B cell (primary cell): ENCODE results near the gene GANAB. TPM values are rescaled to one million over a fixed set of nuclear protein-coding genes. Genes with fewer than 3 reads are reported as not detected.

Experiments used
- ATAC-seq: fragments of 200-7000 bp; cut with Tn5 transposase; one replicate; pipeline ENCODE4 v1.10.0; 2021; ENCODE audit warnings: low read depth, mild to moderate bottlenecking, moderate number of reproducible peaks, moderate library complexity
- CTCF ChIA-PET: fragments of 350-600 bp; sonication (Branson Sonifier 250); formaldehyde crosslinking; loops from one replicate; lab custom pipeline; 2021; ENCODE audit warnings: antibody characterized with exemption, inconsistent platforms; lab: Charles Lee
- POLR2A ChIA-PET: fragments of 350-600 bp; sonication (Branson Sonifier 250); formaldehyde crosslinking; loops from one replicate; lab custom pipeline; 2021; ENCODE audit warnings: antibody characterized with exemption; lab: Charles Lee
- DNase-seq: peaks from one replicate; pipeline ENCODE4 v3.0.0; 2013
- H2AFZ ChIP-seq: 2 replicates; pipeline ENCODE4 v1.6.1; 2012; ENCODE audit warnings: mild to moderate bottlenecking, low read depth, low read length; ENCODE audit not compliant: insufficient read depth, poor library complexity, severe bottlenecking
- H3K27ac ChIP-seq, 2 donors: 1 replicate in 1 of 2; 2 replicates in 1 of 2; pipeline ENCODE4 v1.5.1; 2012 to 2013; ENCODE audit warnings: low read length in 2 of 2, mild to moderate bottlenecking in 2 of 2, moderate library complexity in 1 of 2
- H3K27me3 ChIP-seq, 4 experiments: fragments of 200-600 bp in 1 of 4; sonication (generic) in 1 of 4; replicated peaks in 1 of 4; 1 replicate in 2 of 4; 2 replicates in 2 of 4; pipeline versions ENCODE4 v1.6.1 to v1.7.0; 2013 to 2016; ENCODE audit warnings: low read length in 3 of 4, mild to moderate bottlenecking in 2 of 4, mixed read lengths in 1 of 4, moderate library complexity in 1 of 4; ENCODE audit not compliant: insufficient read depth in 4 of 4, control insufficient read depth in 3 of 4; ENCODE audit errors: control extremely low read depth in 1 of 4
- H3K36me3 ChIP-seq, 2 experiments: replicated peaks in 1 of 2; 1 replicate in 1 of 2; 2 replicates in 1 of 2; pipeline versions ENCODE4 v1.6.1 to v1.7.1; 2013; ENCODE audit warnings: low read length in 1 of 2; ENCODE audit not compliant: insufficient read depth in 2 of 2, control insufficient read depth in 1 of 2; ENCODE audit errors: control extremely low read depth in 1 of 2, extremely low read depth in 1 of 2
- H3K4me1 ChIP-seq, 2 donors: fragments of 200-600 bp in 1 of 2; sonication (generic) in 1 of 2; 1 replicate in 1 of 2; 2 replicates in 1 of 2; pipeline versions ENCODE4 v1.5.1 to v1.6.1; 2013 to 2017; ENCODE audit warnings: low read length in 2 of 2; ENCODE audit not compliant: control insufficient read depth in 2 of 2, insufficient read depth in 2 of 2
- H3K4me2 ChIP-seq: replicated peaks from 2 replicates; pipeline ENCODE3; 2012; ENCODE audit warnings: mild to moderate bottlenecking, low read depth, low read length; ENCODE audit not compliant: poor library complexity, severe bottlenecking
- H3K4me3 ChIP-seq, 5 experiments: fragments of 200-600 bp in 1 of 5; sonication (generic) in 1 of 5; 1 replicate in 3 of 5; 2 replicates in 2 of 5; pipeline versions ENCODE4 v1.5.1 to v1.7.0; 2011 to 2016; ENCODE audit warnings: low read length in 4 of 5, mild to moderate bottlenecking in 4 of 5, low read depth in 2 of 5, control low read depth in 1 of 5, moderate library complexity in 1 of 5; ENCODE audit not compliant: insufficient read depth in 1 of 5; ENCODE audit errors: control extremely low read depth in 1 of 5, extremely low read depth in 1 of 5
- H3K79me2 ChIP-seq: fragments of 200-600 bp; sonication (generic); one replicate; pipeline ENCODE4 v1.6.0; 2016; ENCODE audit warnings: low read length; ENCODE audit not compliant: control insufficient read depth, insufficient read depth
- H3K9ac ChIP-seq: fragments of 200-600 bp; sonication (generic); 2 replicates; pipeline ENCODE4 v1.6.1; 2017; ENCODE audit warnings: mild to moderate bottlenecking, low read length, moderate library complexity
- H3K9me3 ChIP-seq, 3 donors: one replicate each; pipeline versions ENCODE4 v1.6.1 to v1.7.1; 2013; ENCODE audit warnings: low read length in 2 of 3; ENCODE audit not compliant: control insufficient read depth in 2 of 3, insufficient read depth in 1 of 3; ENCODE audit errors: control extremely low read depth in 1 of 3
- H4K20me1 ChIP-seq: 2 replicates; pipeline ENCODE4 v1.6.0; 2012; ENCODE audit warnings: mild to moderate bottlenecking, low read length; ENCODE audit not compliant: insufficient read depth, control insufficient read depth, poor library complexity, severe bottlenecking
- H3K27ac Mint-ChIP-seq: one replicate; pipeline ENCODE4 v1.8.0; 2021; ENCODE audit warnings: mixed read lengths
- H3K27me3 Mint-ChIP-seq: one replicate; pipeline ENCODE4 v1.8.0; 2021; ENCODE audit warnings: mixed read lengths
- H3K4me1 Mint-ChIP-seq: one replicate; pipeline ENCODE4 v1.8.0; 2021; ENCODE audit warnings: mixed read lengths
- H3K4me3 Mint-ChIP-seq: one replicate; pipeline ENCODE4 v1.8.0; 2021; ENCODE audit warnings: mixed read lengths
- H3K9me3 Mint-ChIP-seq: one replicate; pipeline ENCODE4 v1.8.0; 2022; ENCODE audit warnings: mixed read lengths; ENCODE audit not compliant: insufficient read depth
- CTCF ChIP-seq: fragments of 200-600 bp; IDR thresholded peaks from one replicate; pipeline ENCODE4 v1.8.0; 2022; ENCODE audit warnings: antibody characterized with exemption, mild to moderate bottlenecking
- EZH2 ChIP-seq: IDR thresholded peaks from 2 replicates; pipeline ENCODE4 v1.6.1; 2012; ENCODE audit warnings: borderline replicate concordance, low read depth, mild to moderate bottlenecking, moderate library complexity, low read length; ENCODE audit not compliant: insufficient read depth, poor library complexity, severe bottlenecking
- WGBS: methylation state at CpG from one replicate; pipeline ENCODE4 v1.1.5; 2013; ENCODE audit warnings: missing lambda C conversion rate; ENCODE audit not compliant: insufficient coverage; 5-methylcytosine and 5-hydroxymethylcytosine counted together
- intact Hi-C: fragments of 100-400 bp; cut with micrococcal nuclease; formaldehyde crosslinking; loops from one replicate; pipeline ENCODE4 v1.10.0; 2022
- polyA plus RNA-seq: library from polyadenylated mRNA; depleted of rRNA; stranded (reverse); fragments of >200 nt; gene quantifications from 2 replicates; pipeline ENCODE4 v1.2.3, GENCODE V29; 2012
- total RNA-seq, 2 donors: library from RNA; stranded (reverse); fragments of 120-200 nt in 1 of 2; gene quantifications; 1 replicate in 1 of 2; 2 replicates in 1 of 2; pipeline versions ENCODE4 v1.2.3 to v1.2.4, GENCODE V29; 2013 to 2022

Gene GANAB
- total and polyA plus RNA-seq, 2 donors (not counting 1 experiment from before 2014, with no cell fraction given) = 98.7 to 204 TPM

- CTCF ChIA-PET = interaction anchor here (0.5 to 1.1 kb wide), 4 partner anchors 65 to 229 kb away, joined by 3 to 4 read pairs (median 3); partner anchors contain the start of gene TUT1
- H3K79me2 ChIP-seq = peaks cover 15% of the 10 kb centered on the region
- intact Hi-C loops = no loop called here
- WGBS = 80% methylated on average over 1 of the region's 5 CpGs
- H3K9me3 ChIP-seq = no peaks in the 10 kb centered on the region
- H3K27me3 Mint-ChIP-seq = no peaks in the 10 kb centered on the region
- POLR2A ChIA-PET = interaction anchor here (0.5 to 1.4 kb wide), 4 partner anchors 9 to 134 kb away, joined by 3 to 6 read pairs (median 4); partner anchors contain the start of genes C11orf98 and CSKMT
- no peak overlapping the region for H3K4me2 ChIP-seq
- no peak overlapping the region for H2AFZ ChIP-seq
- no peak overlapping the region for H3K9ac ChIP-seq
- H3K4me3 ChIP-seq = no peak overlapping the region
- DNase-seq = no peak
- ATAC-seq = no peak
- H3K27me3 ChIP-seq = no peaks in the 10 kb centered on the region
- peaks cover 0 to 2% of the 10 kb centered on the region in 2 experiments for H3K36me3 ChIP-seq
- H3K9me3 Mint-ChIP-seq = no peaks in the 10 kb centered on the region
- H3K4me3 Mint-ChIP-seq = no peak overlapping the region
- peaks cover 11 to 14% of the 10 kb centered on the region in 2 donors for H3K4me1 ChIP-seq
- H4K20me1 ChIP-seq = no peaks in the 10 kb centered on the region
- H3K27ac ChIP-seq = no peak overlapping the region
- peaks cover 16% of the 10 kb centered on the region for H3K4me1 Mint-ChIP-seq
- TF ChIP-seq CTCF = no peak
- no peak overlapping the region for H3K27ac Mint-ChIP-seq
Measured at GRCh38 chr11:62656796-62657429, 10.5 kb upstream of the GANAB start.

GRCh38 chr11:62654297-62654696, 7.9 kb upstream of the GANAB start:
- Histone ChIP-seq H3K9ac (no peak overlapping the region), H4K20me1 (no peaks in the 10 kb centered on the region), H3K4me3 (no peak overlapping the region), H3K4me2 (no peak overlapping the region), H3K36me3 (peaks cover 0 to 6% of the 10 kb centered on the region in 2 experiments), H3K9me3 (no peaks in the 10 kb centered on the region), H3K27me3 (no peaks in the 10 kb centered on the region), H2AFZ (peak overlapping the region; percentile 65), H3K4me1 (peaks cover 14 to 18% of the 10 kb centered on the region in 2 donors), H3K79me2 (peaks cover 22% of the 10 kb centered on the region), H3K27ac (no peak overlapping the region)
- WGBS = 82% methylated on average over 5 of the region's 11 CpGs
- no peak for TF ChIP-seq CTCF
- TF ChIP-seq EZH2 = no peak
- no peak for DNase-seq
- Mint-ChIP-seq H3K27ac (peak overlapping the region; percentile 76), H3K9me3 (no peaks in the 10 kb centered on the region), H3K4me1 (peaks cover 22% of the 10 kb centered on the region), H3K27me3 (no peaks in the 10 kb centered on the region), H3K4me3 (peak overlapping the region; percentile 70)
- ChIA-PET POLR2A (interaction anchor here (0.6 to 4.6 kb wide), 4 partner anchors 10 to 1323 kb away, joined by 3 to 62 read pairs (median 6); partner anchors contain the start of genes C11orf98 and CSKMT), CTCF (interaction anchor here (0.7 to 2.5 kb wide), 3 partner anchors 11 to 55 kb away, joined by 3 to 13 read pairs (median 4); partner anchors contain the start of genes C11orf98 and CSKMT)
- intact Hi-C loops = no loop called here
- ATAC-seq = no peak
